Activated T-cell treated with anti-CD3 and anti-CD28 coated beads, Interleukin-2, amount 50 U/mL, for 1 hour (primary cell): Measurements from ENCODE around the gene KIRREL3.

Source experiments
- DNase-seq: peaks from one replicate; pipeline ENCODE4 v3.0.0-alpha.2; 2020

Gene KIRREL3

GRCh38 chr11:126478466-126478865 lies 522.1 kb downstream of the KIRREL3 start:
- no peak for DNase-seq

- DNase-seq, result no peak
These were observed 522.9 kb downstream of the KIRREL3 start for GRCh38 chr11:126477535-126478305.

- DNase-seq, result no peak
These were observed 523.6 kb downstream of the KIRREL3 start for GRCh38 chr11:126476977-126477376.

- no peak for DNase-seq
These were observed 524.2 kb downstream of the KIRREL3 start for GRCh38 chr11:126476266-126476924.

GRCh38 chr11:126475014-126475991 lies 525.3 kb downstream of the KIRREL3 start:
- DNase-seq, result no peak

- no peak for DNase-seq
These were observed 526.4 kb downstream of the KIRREL3 start for GRCh38 chr11:126474220-126474619.

GRCh38 chr11:126473269-126473668 lies 527.3 kb downstream of the KIRREL3 start:
- no peak for DNase-seq

GRCh38 chr11:126469311-126469710 lies 531.3 kb downstream of the KIRREL3 start:
- DNase-seq, result no peak

- no peak for DNase-seq
These were observed 532.5 kb downstream of the KIRREL3 start for GRCh38 chr11:126468102-126468521.

- no peak for DNase-seq
These were observed 533.1 kb downstream of the KIRREL3 start for GRCh38 chr11:126467471-126467870.

GRCh38 chr11:126467046-126467370 lies 533.6 kb downstream of the KIRREL3 start:
- DNase-seq, result no peak

GRCh38 chr11:126466236-126467045 lies 534.1 kb downstream of the KIRREL3 start:
- DNase-seq, result no peak

GRCh38 chr11:126465573-126466188 lies 534.9 kb downstream of the KIRREL3 start:
- DNase-seq, result no peak

GRCh38 chr11:126464796-126465195 lies 535.8 kb downstream of the KIRREL3 start:
- DNase-seq, result no peak

- no peak for DNase-seq
These were observed 538.1 kb downstream of the KIRREL3 start for GRCh38 chr11:126462422-126462821.

- no peak for DNase-seq
These were observed 538.6 kb downstream of the KIRREL3 start for GRCh38 chr11:126461996-126462395.

GRCh38 chr11:126461096-126461440 lies 539.5 kb downstream of the KIRREL3 start:
- DNase-seq, result no peak

GRCh38 chr11:126460417-126461095 lies 540.0 kb downstream of the KIRREL3 start:
- DNase-seq, result no peak

GRCh38 chr11:126459691-126460281 lies 540.8 kb downstream of the KIRREL3 start:
- DNase-seq, result no peak

GRCh38 chr11:126457817-126458216 lies 542.8 kb downstream of the KIRREL3 start:
- DNase-seq, result no peak
